ENCODE data around the gene BIRC2. TPM values are rescaled to one million over a fixed set of nuclear protein-coding genes. Genes with fewer than 3 reads are reported as not detected.
A peak's percentile ranks its signal among the peaks of the same experiment; 100 is the strongest.

The BIRC2 gene
- total RNA-seq, 1 donor: 108 TPM

GRCh38 chr11:102347462-102348370 is 702 bp downstream of the BIRC2 start:
- TF ChIP-seq CTCF (IDR thresholded peaks at IDR 0.05; ENCODE audit: insufficient read depth, low read depth, low read length): no peak
- peak; percentile 70 for DNase-seq (ENCODE audit: low read depth)
- peak overlapping the region; percentile 66 for H3K4me3 ChIP-seq (ENCODE audit: low read depth, low read length)

GRCh38 chr11:102357116-102357515 is 10.1 kb downstream of the BIRC2 start:
- no peak overlapping the region for H3K4me3 ChIP-seq (ENCODE audit: low read depth, low read length)
- TF ChIP-seq CTCF (IDR thresholded peaks at IDR 0.05; ENCODE audit: insufficient read depth, low read depth, low read length): no peak
- DNase-seq (ENCODE audit: low read depth): no peak

GRCh38 chr11:102359372-102359771 is 12.4 kb downstream of the BIRC2 start:
- H3K4me3 ChIP-seq (ENCODE audit: low read depth, low read length): no peak overlapping the region
- TF ChIP-seq CTCF (IDR thresholded peaks at IDR 0.05; ENCODE audit: insufficient read depth, low read depth, low read length): no peak
- no peak for DNase-seq (ENCODE audit: low read depth)

- TF ChIP-seq CTCF (IDR thresholded peaks at IDR 0.05; ENCODE audit: insufficient read depth, low read depth, low read length): no peak
- H3K4me3 ChIP-seq (ENCODE audit: low read depth, low read length): no peak overlapping the region
- DNase-seq (ENCODE audit: low read depth): no peak
Measured at GRCh38 chr11:102360681-102361080, 13.7 kb downstream of the BIRC2 start.

GRCh38 chr11:102361086-102362031 is 14.3 kb downstream of the BIRC2 start:
- no peak for DNase-seq (ENCODE audit: low read depth)
- TF ChIP-seq CTCF (IDR thresholded peaks at IDR 0.05; ENCODE audit: insufficient read depth, low read depth, low read length): no peak
- H3K4me3 ChIP-seq (ENCODE audit: low read depth, low read length): no peak overlapping the region

- no peak overlapping the region for H3K4me3 ChIP-seq (ENCODE audit: low read depth, low read length)
- no peak for TF ChIP-seq CTCF (IDR thresholded peaks at IDR 0.05; ENCODE audit: insufficient read depth, low read depth, low read length)
- no peak for DNase-seq (ENCODE audit: low read depth)
Measured at GRCh38 chr11:102364991-102365390, 18.0 kb downstream of the BIRC2 start.

All from fibroblast of villous mesenchyme (primary cell).